Renal pelvis (tissue), 4 donors: ENCODE data around the gene KIAA0753. TPM values are rescaled to one million over a fixed set of nuclear protein-coding genes. Genes with fewer than 3 reads are reported as not detected.
A peak's percentile ranks its signal among the peaks of the same experiment; 100 is the strongest.
"Not testable (repeated sequence)": the region's sequence is repeated elsewhere in the genome, so short reads cannot be mapped to it uniquely, and the experiment has no call there.

ENCODE experiments used
- DNase-seq: peaks from one replicate; pipeline ENCODE4 v3.0.0-alpha.2; 2013
- polyA plus RNA-seq, 3 donors: library from polyadenylated mRNA; unstranded; fragments of 120-200 nt; gene quantifications; one replicate each; pipeline ENCODE4 v1.2.1, GENCODE V29; 2013; ENCODE audit not compliant: insufficient read length in 3 of 3

The KIAA0753 gene
- polyA plus RNA-seq, 3 donors = 34.4 to 46.2 (median 41.4) TPM

GRCh38 chr17:6670571-6670970 lies 30.1 kb upstream of the KIAA0753 start:
- no peak for DNase-seq

DNA sequence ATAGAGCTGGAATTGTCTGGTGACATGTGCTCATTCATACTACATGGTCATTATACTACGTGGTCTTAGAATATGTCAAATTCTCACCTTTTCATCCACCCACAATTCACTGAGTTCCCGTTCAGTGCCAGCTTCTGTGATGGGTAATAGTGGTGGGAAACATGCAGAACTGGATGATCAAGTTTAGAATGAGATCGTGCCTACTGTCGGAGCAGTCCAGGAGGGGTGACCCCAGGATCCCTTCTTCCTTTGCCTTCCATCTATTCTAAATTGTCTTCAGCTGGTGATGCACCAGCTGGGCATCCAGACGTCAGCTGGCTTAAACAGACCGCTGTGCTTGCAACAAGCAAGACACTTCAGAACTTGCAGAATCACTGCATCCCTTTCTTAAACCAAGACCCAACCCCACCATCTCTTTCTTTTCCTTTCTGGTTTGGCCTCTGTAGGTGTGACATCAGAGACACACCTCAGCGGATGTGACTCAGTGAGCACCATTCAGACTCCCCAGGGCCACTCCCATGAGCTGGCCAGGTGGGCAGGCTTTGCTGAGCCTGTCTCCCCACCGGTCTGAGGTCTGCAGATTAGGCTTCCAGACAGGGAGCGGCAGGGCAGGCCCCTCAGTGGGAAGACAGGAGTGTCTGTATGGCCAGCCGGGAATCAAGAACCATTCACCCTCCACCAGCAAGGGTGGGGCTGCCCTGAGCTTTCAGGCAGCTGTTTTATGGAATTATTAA lies 29.1 kb upstream of the KIAA0753 start:
- DNase-seq = no peak

DNA sequence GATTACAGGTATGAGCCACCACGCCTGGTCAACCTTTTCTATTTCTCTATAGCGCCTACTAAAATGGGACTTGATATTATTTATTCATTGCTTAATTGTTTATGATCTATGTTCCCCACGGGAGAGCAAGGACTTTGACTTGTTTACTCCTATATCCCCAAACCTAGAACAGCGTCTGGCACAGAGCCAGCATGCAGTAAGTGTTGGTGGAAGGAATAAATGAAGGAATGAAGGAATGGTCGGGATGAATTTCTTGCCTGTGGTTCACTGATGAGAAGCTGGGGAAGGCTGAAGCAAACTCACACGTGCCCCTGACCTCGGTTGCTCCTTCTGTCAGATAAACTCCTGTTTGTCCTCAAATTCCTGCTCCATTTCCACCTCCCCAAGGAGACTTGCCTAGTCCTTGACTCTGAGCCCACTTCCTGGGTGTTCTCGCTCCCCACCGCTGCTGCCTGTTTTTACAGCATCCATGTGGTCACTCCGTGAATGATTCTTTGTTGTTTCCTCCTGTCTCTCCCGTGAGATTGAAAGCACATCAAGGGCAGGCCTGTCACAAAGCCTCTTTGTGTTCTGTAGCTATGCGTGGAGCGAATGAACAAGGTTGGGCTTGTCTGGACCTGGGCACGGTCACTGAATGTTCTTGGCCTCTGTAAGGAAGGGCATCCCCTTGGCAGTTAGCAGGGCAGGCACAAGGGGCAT lies 28.4 kb upstream of the KIAA0753 start:
- DNase-seq = no peak

- no peak for DNase-seq
Measured at GRCh38 chr17:6668219-6668618, 27.7 kb upstream of the KIAA0753 start.

- DNase-seq = no peak
Measured at GRCh38 chr17:6667516-6667915, 27.0 kb upstream of the KIAA0753 start.

GRCh38 chr17:6666557-6666956 lies 26.0 kb upstream of the KIAA0753 start:
- no peak for DNase-seq

- peak; percentile 80 for DNase-seq
Measured at GRCh38 chr17:6666077-6666521, 25.6 kb upstream of the KIAA0753 start.

- DNase-seq = not testable (repeated sequence)
Measured at GRCh38 chr17:6663200-6663599, 22.7 kb upstream of the KIAA0753 start.

GRCh38 chr17:6661464-6661848 lies 20.9 kb upstream of the KIAA0753 start:
- no peak for DNase-seq

- no peak for DNase-seq
Measured at GRCh38 chr17:6660805-6661463, 20.4 kb upstream of the KIAA0753 start.

DNA sequence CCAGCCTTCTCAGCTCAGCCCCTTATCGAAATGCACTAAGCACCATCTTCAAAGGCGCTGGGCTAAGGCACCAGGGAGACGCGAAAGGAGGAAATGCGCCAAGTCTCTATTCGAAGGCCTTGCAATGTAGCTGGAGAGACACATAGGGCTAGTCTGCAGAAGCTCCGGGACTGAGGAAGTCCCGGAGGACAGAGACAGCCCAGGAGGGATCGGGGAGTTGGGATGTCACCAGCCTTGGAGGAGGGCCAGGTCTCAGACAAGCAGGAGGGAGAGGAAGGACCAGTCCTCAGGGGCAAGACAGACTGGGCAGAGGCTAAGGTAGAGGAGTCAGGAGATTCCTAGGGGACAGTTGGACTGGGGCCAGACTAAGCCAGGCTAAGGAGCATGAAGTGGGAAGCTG lies 19.6 kb upstream of the KIAA0753 start:
- no peak for DNase-seq

- DNase-seq = not testable (repeated sequence)
Measured at GRCh38 chr17:6658411-6658810, 17.9 kb upstream of the KIAA0753 start.

DNA sequence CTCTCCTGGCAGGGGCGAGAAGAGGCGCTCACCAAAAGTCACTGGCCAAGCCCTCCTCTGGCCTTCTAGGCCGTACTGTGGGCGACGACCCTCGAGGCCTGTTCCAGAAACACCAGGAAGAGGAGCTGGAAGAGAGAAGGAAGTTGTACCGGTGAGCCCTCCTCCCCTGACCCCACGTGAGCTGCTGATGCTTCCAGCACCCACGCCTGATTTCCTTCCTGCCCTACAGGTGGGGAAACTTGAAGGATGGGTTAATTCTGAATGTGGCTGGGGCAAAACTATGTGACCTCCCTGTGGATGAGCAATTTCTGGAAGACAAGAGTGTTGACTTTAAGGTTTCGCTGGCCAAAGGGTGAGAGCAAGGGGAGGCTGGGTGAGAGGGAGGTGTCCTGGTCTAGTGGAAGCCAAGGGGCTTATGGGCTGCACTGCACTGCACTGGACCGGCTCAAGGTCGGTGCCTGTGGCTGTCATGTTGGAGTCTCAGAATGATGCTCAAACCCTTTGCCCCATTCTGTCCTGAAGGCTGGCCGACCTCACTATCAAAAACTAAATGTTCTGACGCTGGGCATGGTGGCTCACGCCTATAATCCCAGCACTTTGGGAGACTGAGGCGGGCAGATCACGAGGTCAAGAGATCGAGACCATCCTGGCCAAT lies 17.2 kb upstream of the KIAA0753 start:
- DNase-seq = no peak

GRCh38 chr17:6656797-6657632 lies 16.5 kb upstream of the KIAA0753 start:
- peak; percentile 11 for DNase-seq

DNA sequence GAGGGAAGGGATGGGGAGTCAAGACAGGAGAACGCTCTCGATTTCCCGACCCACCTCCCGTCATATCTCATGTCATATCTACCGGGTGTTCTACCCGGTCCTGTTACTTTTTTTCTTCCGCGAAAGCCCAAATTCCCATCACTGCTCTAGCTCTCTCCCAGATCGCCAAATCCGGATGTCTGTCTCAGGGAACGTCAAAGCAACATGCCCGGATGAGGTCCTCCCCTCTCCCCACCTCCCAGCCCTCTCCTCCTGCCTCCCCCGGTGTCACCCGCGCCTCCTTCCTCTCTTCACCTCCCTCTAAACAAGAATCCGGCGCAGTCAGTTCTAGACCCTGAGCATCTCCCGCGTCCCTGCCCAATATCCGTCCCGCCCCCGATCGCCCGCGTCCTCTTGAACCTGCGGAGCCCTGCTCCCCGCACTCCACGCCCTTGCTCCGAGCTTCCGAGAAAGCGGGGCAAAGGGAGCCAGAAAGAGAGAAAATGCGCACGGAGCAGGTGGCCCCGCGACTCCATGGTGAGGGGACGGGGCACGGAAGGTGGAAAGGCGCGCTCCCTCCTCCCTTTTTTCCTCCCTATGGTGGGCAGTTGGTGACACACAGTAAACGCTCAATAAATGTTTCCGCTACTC lies 15.3 kb upstream of the KIAA0753 start:
- not testable (repeated sequence) for DNase-seq

GRCh38 chr17:6654841-6655731 lies 14.6 kb upstream of the KIAA0753 start:
- DNase-seq = peak; percentile 38

DNA sequence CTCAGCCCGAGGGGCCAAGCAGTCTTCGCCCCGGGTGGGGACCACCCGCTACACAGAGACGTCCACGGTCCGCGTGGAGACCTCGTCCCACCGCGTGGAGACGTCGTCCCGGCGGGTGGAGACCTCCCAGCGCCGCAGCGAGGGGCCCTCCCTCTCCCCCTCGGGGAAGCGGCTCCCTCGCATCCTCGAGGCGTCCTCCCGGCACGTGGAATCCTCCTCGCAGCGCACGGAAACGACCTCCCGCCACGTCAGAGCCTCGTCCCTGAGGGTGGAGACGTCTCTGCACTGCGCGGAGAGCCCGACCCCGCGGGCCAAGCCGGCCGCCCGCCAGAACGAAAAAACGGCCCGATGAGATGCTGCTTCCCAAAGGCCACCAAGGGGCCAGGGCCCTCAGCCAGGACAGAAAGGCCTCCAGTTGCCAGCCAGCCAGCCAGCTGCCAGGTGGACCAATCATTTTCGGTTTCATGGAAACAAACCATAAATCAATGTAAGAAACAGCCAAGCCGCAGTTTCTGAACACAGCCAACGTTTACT lies 11.5 kb upstream of the KIAA0753 start:
- DNase-seq = peak; percentile 42

GRCh38 chr17:6651354-6651918 lies 10.9 kb upstream of the KIAA0753 start, which contains the start of the genes C17orf100 and MED31:
TSS of gene C17orf100 (plus strand) at chr17:6651762. CDS start at chr17:6651914, 152 bp downstream.
TSS of gene MED31 (minus strand) at chr17:6651605. CDS start at chr17:6651528, 77 bp downstream.
- peak; percentile 93 for DNase-seq

GRCh38 chr17:6648181-6648580 lies 7.7 kb upstream of the KIAA0753 start:
- DNase-seq = no peak
